Midbrain (tissue), 1 donor: ENCODE data around the gene NOC4L.
"Not testable (repeated sequence)": the region's sequence is repeated elsewhere in the genome, so short reads cannot be mapped to it uniquely, and the experiment has no call there.

Source experiments
- DNase-seq: peaks from one replicate; lab custom pipeline; 2025; lab: John Stamatoyannopoulos, UW

Gene NOC4L

GRCh38 chr12:132123970-132124765, 20.1 kb upstream of the NOC4L start:
- no peak for DNase-seq

GRCh38 chr12:132124766-132125425, 19.4 kb upstream of the NOC4L start:
- DNase-seq = no peak

GRCh38 chr12:132125736-132126135, 18.5 kb upstream of the NOC4L start:
- DNase-seq = no peak

GRCh38 chr12:132127041-132127440, 17.2 kb upstream of the NOC4L start:
- no peak for DNase-seq

- DNase-seq = no peak
Measured at GRCh38 chr12:132129007-132129406, 15.2 kb upstream of the NOC4L start.

GRCh38 chr12:132130690-132131089, 13.6 kb upstream of the NOC4L start:
- no peak for DNase-seq

- no peak for DNase-seq
Measured at GRCh38 chr12:132131229-132131628, 13.0 kb upstream of the NOC4L start.

- DNase-seq = no peak
Measured at GRCh38 chr12:132131952-132132351, 12.3 kb upstream of the NOC4L start.

- DNase-seq = no peak
Measured at GRCh38 chr12:132132609-132133430, 11.4 kb upstream of the NOC4L start.

- no peak for DNase-seq
Measured at GRCh38 chr12:132133952-132134652, 10.2 kb upstream of the NOC4L start.

GRCh38 chr12:132134653-132135183, 9.5 kb upstream of the NOC4L start:
- DNase-seq = not testable (repeated sequence)

- DNase-seq = not testable (repeated sequence)
Measured at GRCh38 chr12:132136226-132136625, 8.0 kb upstream of the NOC4L start.

GRCh38 chr12:132137483-132138125, 6.7 kb upstream of the NOC4L start:
- DNase-seq = no peak

GRCh38 chr12:132138941-132139871, 5.1 kb upstream of the NOC4L start:
- DNase-seq = no peak

GRCh38 chr12:132139912-132140311, 4.3 kb upstream of the NOC4L start:
- no peak for DNase-seq

- no peak for DNase-seq
Measured at GRCh38 chr12:132140501-132140900, 3.8 kb upstream of the NOC4L start.

GRCh38 chr12:132140918-132141841, 3.1 kb upstream of the NOC4L start:
- no peak for DNase-seq

- DNase-seq = no peak
Measured at GRCh38 chr12:132141976-132142678, 2.1 kb upstream of the NOC4L start.
